ENCODE data around the gene CDH23. TPM values are rescaled to one million over a fixed set of nuclear protein-coding genes. Genes with fewer than 3 reads are reported as not detected.

The CDH23 gene
- total RNA-seq, 4 donors from 2014 or later, result 0.72 to 4.1 (median 2.2) TPM

DNA sequence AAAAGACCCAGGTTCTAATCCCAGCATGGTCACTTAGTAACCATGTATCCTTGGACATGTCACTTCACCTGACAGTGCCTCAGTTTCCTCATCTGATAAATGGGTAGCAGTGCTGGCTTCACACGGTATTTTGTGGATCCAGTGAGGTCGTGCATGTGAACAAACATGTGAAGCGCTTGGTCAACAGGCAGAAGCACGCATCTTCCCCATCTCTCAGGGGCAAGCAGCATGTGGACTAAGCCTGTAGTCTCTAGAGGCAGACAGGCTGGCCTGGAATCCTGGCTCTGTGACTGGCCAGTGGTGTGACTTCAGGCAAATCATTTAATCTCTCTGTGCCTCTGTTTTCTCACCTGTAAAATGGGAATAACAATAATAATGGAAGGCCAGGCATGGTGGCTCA lies 207.0 kb downstream of the CDH23 start:
- no peaks in the 10 kb centered on the region for H3K36me3 ChIP-seq
- WGBS, result 95% methylated on average over 4 of the region's 4 CpGs
- TF ChIP-seq, protein P1, sequence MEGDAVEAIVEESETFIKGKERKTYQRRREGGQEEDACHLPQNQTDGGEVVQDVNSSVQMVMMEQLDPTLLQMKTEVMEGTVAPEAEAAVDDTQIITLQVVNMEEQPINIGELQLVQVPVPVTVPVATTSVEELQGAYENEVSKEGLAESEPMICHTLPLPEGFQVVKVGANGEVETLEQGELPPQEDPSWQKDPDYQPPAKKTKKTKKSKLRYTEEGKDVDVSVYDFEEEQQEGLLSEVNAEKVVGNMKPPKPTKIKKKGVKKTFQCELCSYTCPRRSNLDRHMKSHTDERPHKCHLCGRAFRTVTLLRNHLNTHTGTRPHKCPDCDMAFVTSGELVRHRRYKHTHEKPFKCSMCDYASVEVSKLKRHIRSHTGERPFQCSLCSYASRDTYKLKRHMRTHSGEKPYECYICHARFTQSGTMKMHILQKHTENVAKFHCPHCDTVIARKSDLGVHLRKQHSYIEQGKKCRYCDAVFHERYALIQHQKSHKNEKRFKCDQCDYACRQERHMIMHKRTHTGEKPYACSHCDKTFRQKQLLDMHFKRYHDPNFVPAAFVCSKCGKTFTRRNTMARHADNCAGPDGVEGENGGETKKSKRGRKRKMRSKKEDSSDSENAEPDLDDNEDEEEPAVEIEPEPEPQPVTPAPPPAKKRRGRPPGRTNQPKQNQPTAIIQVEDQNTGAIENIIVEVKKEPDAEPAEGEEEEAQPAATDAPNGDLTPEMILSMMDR (IDR thresholded peaks at IDR 0.05), result no peak
- no peak for TF ChIP-seq POLR2A (IDR thresholded peaks at IDR 0.05)
- no peak for TF ChIP-seq POLR2AphosphoS5 (IDR thresholded peaks at IDR 0.05)
- no peak for TF ChIP-seq EP300 (IDR thresholded peaks at IDR 0.05)
- no peaks in the 10 kb centered on the region for H3K27me3 ChIP-seq
- no peak overlapping the region for H3K4me3 ChIP-seq
- H3K9me3 ChIP-seq, result no peaks in the 10 kb centered on the region
- no peak for DNase-seq (ENCODE audit: low spot score in 2 of 2)
- H3K4me1 ChIP-seq, result peaks cover 13% of the 10 kb centered on the region
- H3K27ac ChIP-seq, result no peak overlapping the region

DNA sequence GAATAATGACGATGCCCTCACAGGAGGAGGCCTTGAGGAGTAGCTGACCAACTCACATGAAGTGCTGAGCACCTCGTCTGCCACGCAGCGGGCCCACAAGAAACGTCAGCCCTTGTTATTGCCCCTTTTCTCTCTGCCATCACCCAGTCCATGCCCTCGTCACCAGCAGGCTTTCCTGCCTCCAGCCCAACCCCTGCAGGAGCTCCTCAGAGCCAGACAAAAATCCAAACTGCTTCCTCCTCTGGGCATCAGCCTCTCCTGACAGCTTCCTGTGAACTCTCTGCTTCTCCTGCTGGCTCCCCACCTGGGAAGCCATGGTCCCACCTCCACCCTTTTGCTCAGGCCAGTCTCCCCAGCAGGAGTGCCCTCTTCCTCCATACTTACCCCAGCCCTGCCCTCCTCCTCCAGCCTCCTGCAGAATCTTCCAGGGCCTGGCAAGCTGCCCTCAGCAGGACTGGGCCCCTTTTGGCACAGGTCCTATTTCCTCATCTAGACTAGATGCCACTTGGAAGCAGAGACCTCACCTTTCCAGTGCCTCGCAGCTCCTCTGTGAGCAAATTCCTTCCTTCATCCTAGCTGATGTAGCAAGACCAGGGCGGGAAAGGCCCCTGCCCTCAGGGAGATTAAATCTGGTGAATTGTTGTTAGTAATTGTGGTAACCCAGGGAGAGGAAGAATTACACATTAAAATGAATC lies 207.8 kb downstream of the CDH23 start:
- Histone ChIP-seq H3K27ac (no peak overlapping the region), H3K4me1 (peaks cover 6% of the 10 kb centered on the region), H3K9me3 (no peaks in the 10 kb centered on the region), H3K4me3 (no peak overlapping the region), H3K36me3 (no peaks in the 10 kb centered on the region), H3K27me3 (no peaks in the 10 kb centered on the region)
- TF ChIP-seq EP300 (IDR thresholded peaks at IDR 0.05) (no peak), POLR2A (IDR thresholded peaks at IDR 0.05) (no peak), POLR2AphosphoS5 (IDR thresholded peaks at IDR 0.05) (no peak)
- TF ChIP-seq, protein P1 (IDR thresholded peaks at IDR 0.05), result no peak
- 84% methylated on average over 8 of the region's 8 CpGs for WGBS
- DNase-seq (ENCODE audit: low spot score in 2 of 2), result no peak

DNA sequence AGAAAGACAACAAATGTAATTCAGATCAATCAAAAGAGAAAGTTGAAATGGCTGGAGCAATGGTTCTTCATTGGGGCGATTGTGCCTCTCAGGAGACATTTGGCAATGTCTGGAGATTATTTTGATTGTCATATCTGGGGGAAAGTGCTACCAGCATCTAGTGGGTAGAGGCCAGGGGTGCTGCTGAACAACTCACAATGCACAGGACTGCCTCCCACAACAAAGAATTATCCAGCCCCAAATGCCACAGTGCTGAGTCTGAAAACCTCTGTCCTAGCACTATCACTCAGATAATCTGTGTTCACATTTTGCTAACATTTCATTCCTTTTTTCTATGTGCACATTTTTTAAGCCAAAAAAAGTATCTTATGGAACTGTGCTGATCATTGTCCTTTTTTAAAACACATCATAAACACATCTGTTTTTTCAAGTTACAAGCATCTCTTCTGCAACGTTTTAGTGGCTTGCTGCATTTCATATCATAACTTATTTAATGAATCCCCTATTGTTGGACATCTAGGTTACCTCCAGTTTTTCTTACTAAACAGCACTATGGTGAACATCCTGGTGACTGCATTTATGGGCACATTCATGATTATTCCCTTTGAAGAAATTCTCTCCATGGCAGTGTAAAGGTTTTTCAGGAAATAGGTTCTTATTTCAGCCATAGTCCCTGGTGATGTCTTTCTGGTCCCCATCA lies 208.7 kb downstream of the CDH23 start:
- no peak for DNase-seq (ENCODE audit: low spot score in 2 of 2)
- Histone ChIP-seq H3K9me3 (no peaks in the 10 kb centered on the region), H3K36me3 (no peaks in the 10 kb centered on the region), H3K4me3 (no peak overlapping the region), H3K4me1 (peaks cover 3% of the 10 kb centered on the region), H3K27me3 (no peaks in the 10 kb centered on the region), H3K27ac (no peak overlapping the region)
- TF ChIP-seq POLR2A (IDR thresholded peaks at IDR 0.05) (no peak), POLR2AphosphoS5 (IDR thresholded peaks at IDR 0.05) (no peak), EP300 (IDR thresholded peaks at IDR 0.05) (no peak)
- TF ChIP-seq, protein P1 (IDR thresholded peaks at IDR 0.05), result no peak
- 83% methylated on average over 2 of the region's 2 CpGs for WGBS

DNA sequence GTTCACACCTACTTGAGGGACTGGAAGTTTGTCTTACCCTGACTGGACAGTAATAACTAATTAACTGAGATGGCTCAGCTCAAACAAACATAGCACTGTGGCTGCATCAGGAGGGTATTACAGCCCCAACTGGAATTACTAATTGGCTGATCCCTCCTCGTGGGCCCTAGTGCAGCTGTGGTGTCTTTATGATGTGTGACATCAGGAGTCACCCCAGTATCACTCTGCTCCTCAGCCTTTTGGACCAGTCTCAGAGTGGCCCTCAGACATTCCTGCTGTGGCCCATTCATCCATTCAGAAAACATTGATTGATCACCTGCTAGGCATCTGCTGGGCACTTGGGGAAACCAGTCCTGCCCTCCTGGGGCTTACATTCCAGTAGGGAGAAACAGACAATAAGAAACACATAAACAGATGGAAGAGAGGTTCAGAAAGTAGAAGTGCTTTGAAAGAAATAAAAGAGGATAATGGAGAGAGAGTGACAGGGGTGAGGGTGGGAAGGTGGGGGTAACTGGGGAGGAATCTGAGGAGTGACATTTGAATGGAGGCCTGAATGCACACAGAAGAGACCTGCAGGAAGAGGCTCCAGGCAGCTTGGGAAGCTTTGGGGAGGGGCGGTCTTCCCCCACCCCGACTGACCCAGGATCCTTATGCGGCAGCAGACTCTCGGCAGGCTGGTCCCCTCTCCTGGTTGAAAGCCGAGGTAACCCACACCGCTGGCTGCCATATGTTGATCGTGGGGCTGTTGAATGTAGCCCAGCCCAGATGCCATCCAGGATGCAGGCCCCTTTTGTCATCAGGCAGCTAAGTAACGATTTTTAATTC lies 209.7 kb downstream of the CDH23 start:
- H3K27me3 ChIP-seq, result no peaks in the 10 kb centered on the region
- TF ChIP-seq, protein P1 (IDR thresholded peaks at IDR 0.05), result no peak
- TF ChIP-seq POLR2AphosphoS5 (IDR thresholded peaks at IDR 0.05) (no peak), EP300 (IDR thresholded peaks at IDR 0.05) (no peak), POLR2A (IDR thresholded peaks at IDR 0.05) (no peak)
- H3K36me3 ChIP-seq, result no peaks in the 10 kb centered on the region
- no peak overlapping the region for H3K4me3 ChIP-seq
- H3K9me3 ChIP-seq, result no peaks in the 10 kb centered on the region
- no peak for DNase-seq (ENCODE audit: low spot score in 2 of 2)
- H3K4me1 ChIP-seq, result no peaks in the 10 kb centered on the region
- 85% methylated on average over 9 of the region's 9 CpGs for WGBS
- H3K27ac ChIP-seq, result no peak overlapping the region

DNA sequence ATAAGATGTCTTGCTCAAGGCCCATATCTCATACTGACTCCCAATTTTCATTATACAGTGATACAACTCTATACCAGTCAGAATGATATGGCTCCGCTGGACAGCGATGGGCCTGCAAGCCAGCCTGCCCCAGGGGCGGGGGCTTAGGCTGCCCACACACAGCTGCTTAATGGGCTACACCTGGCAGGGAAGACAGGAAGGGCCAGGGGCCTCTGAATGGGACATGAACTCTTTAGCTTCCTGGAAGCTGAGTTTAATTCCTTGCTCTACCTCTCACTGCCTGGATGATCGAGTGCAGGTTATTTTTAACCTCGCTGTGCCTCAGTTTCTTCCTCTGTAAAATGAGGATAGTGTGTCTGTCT lies 210.3 kb downstream of the CDH23 start:
- Histone ChIP-seq H3K27ac (no peak overlapping the region), H3K27me3 (no peaks in the 10 kb centered on the region), H3K36me3 (no peaks in the 10 kb centered on the region), H3K4me3 (no peak overlapping the region), H3K4me1 (no peaks in the 10 kb centered on the region), H3K9me3 (no peaks in the 10 kb centered on the region)
- no peak for TF ChIP-seq EP300 (IDR thresholded peaks at IDR 0.05)
- TF ChIP-seq, protein P1 (IDR thresholded peaks at IDR 0.05), result no peak
- WGBS, result 79% methylated on average over 5 of the region's 5 CpGs
- no peak for DNase-seq (ENCODE audit: low spot score in 2 of 2)

All from suprapubic skin (tissue), 4 donors.